GM23248 (cell line): Measurements from ENCODE around the gene SEC24D. TPM values are rescaled to one million over a fixed set of nuclear protein-coding genes. Genes with fewer than 3 reads are reported as not detected.

Source experiments
- DNase-seq: peaks from one replicate; pipeline ENCODE4 v3.0.0-alpha.2; 2015
- H2AFZ ChIP-seq: fragments of 200-600 bp; sonication (generic); 2 replicates; pipeline ENCODE4 v1.6.1; 2016; ENCODE audit warnings: antibody characterized with exemption
- H3F3A ChIP-seq: fragments of 200-600 bp; sonication (generic); 2 replicates; pipeline ENCODE4 v1.6.1; 2016; ENCODE audit warnings: mild to moderate bottlenecking, antibody characterized with exemption, mixed run types; ENCODE audit not compliant: insufficient read depth
- H3K27ac ChIP-seq: fragments of 200-600 bp; sonication (generic); 2 replicates; pipeline ENCODE4 v1.5.1; 2016; ENCODE audit warnings: mild to moderate bottlenecking
- H3K27me3 ChIP-seq: fragments of 200-600 bp; sonication (generic); replicated peaks from 2 replicates; pipeline ENCODE4 v1.6.1; 2016; ENCODE audit warnings: mild to moderate bottlenecking; ENCODE audit not compliant: insufficient read depth
- H3K36me3 ChIP-seq: fragments of 200-600 bp; sonication (generic); 2 replicates; pipeline ENCODE4 v1.6.1; 2016; ENCODE audit warnings: low read depth, mild to moderate bottlenecking
- H3K4me1 ChIP-seq: fragments of 200-600 bp; sonication (generic); 2 replicates; pipeline ENCODE4 v1.6.1; 2016; ENCODE audit warnings: mild to moderate bottlenecking; ENCODE audit not compliant: insufficient read depth
- H3K4me2 ChIP-seq: fragments of 200-600 bp; sonication (generic); one replicate; pipeline ENCODE4 v1.6.1; 2016; ENCODE audit warnings: mild to moderate bottlenecking; ENCODE audit not compliant: unreplicated experiment
- H3K4me3 ChIP-seq: fragments of 200-600 bp; sonication (generic); 2 replicates; pipeline ENCODE4 v1.5.1; 2016; ENCODE audit warnings: mild to moderate bottlenecking
- H3K79me2 ChIP-seq: fragments of 200-600 bp; sonication (generic); 2 replicates; pipeline ENCODE4 v1.6.1; 2016; ENCODE audit warnings: mild to moderate bottlenecking; ENCODE audit not compliant: insufficient read depth
- H3K9ac ChIP-seq: fragments of 200-600 bp; sonication (generic); 2 replicates; pipeline ENCODE4 v1.6.1; 2016; ENCODE audit warnings: mild to moderate bottlenecking
- H3K9me2 ChIP-seq: fragments of 200-600 bp; sonication (generic); 2 replicates; pipeline ENCODE4 v1.6.1; 2016; ENCODE audit warnings: mixed run types, mild to moderate bottlenecking, moderate library complexity; ENCODE audit not compliant: insufficient read depth
- H3K9me3 ChIP-seq: fragments of 200-600 bp; sonication (generic); one replicate; pipeline ENCODE4 v1.6.1; 2017; ENCODE audit warnings: low read depth
- H4K20me1 ChIP-seq: fragments of 200-600 bp; sonication (generic); 2 replicates; pipeline ENCODE4 v1.6.0; 2016; ENCODE audit not compliant: insufficient read depth
- EZH2 ChIP-seq: fragments of 200-600 bp; sonication (generic); IDR thresholded peaks from 2 replicates; pipeline ENCODE4 v1.6.1; 2018; ENCODE audit warnings: antibody characterized with exemption, mild to moderate bottlenecking; ENCODE audit not compliant: insufficient read depth, poor library complexity, severe bottlenecking
- EZH2phosphoT487 ChIP-seq: fragments of 200-600 bp; sonication (generic); IDR thresholded peaks from 2 replicates; pipeline ENCODE4 v1.6.1; 2018; ENCODE audit warnings: antibody characterized with exemption, moderate library complexity, mild to moderate bottlenecking, low read depth; ENCODE audit not compliant: insufficient read depth
- WGBS, 2 experiments: methylation state at CpG; one replicate each; pipeline ENCODE4 v1.1.6; 2015 to 2017; ENCODE audit warnings: low lambda C conversion rate in 2 of 2, low coverage in 1 of 2; ENCODE audit errors: missing lambda C conversion rate in 2 of 2; 5-methylcytosine and 5-hydroxymethylcytosine counted together
- in situ Hi-C: fragments of 300-500 bp; cut with MboI; formaldehyde crosslinking; loops from 2 replicates; pipeline ENCODE4 v1.15.0; 2020
- polyA plus RNA-seq: library from polyadenylated mRNA; unstranded; fragments of >200 nt; fragmentation: Nextera tagmentation; extraction: Ambion mirVana; gene quantifications from 2 replicates; pipeline ENCODE4 v1.2.1, GENCODE V29; 2016
- total RNA-seq: library from RNA; depleted of rRNA; stranded (reverse); fragments of >200 nt; shearing (Covaris generic); gene quantifications from 2 replicates; pipeline ENCODE4 v1.2.3, GENCODE V29; 2014

SEC24D gene
- total and polyA plus RNA-seq, 2 experiments from 2014 or later: 136 to 148 TPM

- no peaks in the 10 kb centered on the region for H3K9me3 ChIP-seq
- H3K27ac ChIP-seq: 0 out of 2 replicates have a peak overlapping the region, but pooled peaks have one; percentile 1
- no peak for DNase-seq
- H3K9ac ChIP-seq: no peak overlapping the region
- TF ChIP-seq EZH2 (no peak), EZH2phosphoT487 (no peak)
- no peaks in the 10 kb centered on the region for H3K9me2 ChIP-seq
- no peak overlapping the region for H2AFZ ChIP-seq
- WGBS, 2 experiments: 96 to 98% methylated on average over 3 of the region's 3 CpGs
- H3K36me3 ChIP-seq: peaks cover 74% of the 10 kb centered on the region
- H3K4me2 ChIP-seq: no peak overlapping the region
- peaks cover 79% of the 10 kb centered on the region for H3K4me1 ChIP-seq
- H3F3A ChIP-seq: peaks cover 69% of the 10 kb centered on the region
- no peaks in the 10 kb centered on the region for H3K27me3 ChIP-seq
- in situ Hi-C loops: loop anchor here (25.0 kb wide), 1 partner anchor 206 kb away; no protein-coding TSS in a partner anchor
- H4K20me1 ChIP-seq: no peaks in the 10 kb centered on the region
- peaks cover 90% of the 10 kb centered on the region for H3K79me2 ChIP-seq
- H3K4me3 ChIP-seq: no peak overlapping the region
Observed at GRCh38 chr4:118756429-118756828, 79.5 kb downstream of the SEC24D start.

GRCh38 chr4:118755438-118756226 is 80.3 kb downstream of the SEC24D start:
- Histone ChIP-seq H3F3A (peaks cover 72% of the 10 kb centered on the region), H3K36me3 (peaks cover 75% of the 10 kb centered on the region), H4K20me1 (no peaks in the 10 kb centered on the region), H3K27ac (peak overlapping the region; percentile 73), H3K9me3 (no peaks in the 10 kb centered on the region), H3K9me2 (no peaks in the 10 kb centered on the region), H3K79me2 (peaks cover 89% of the 10 kb centered on the region), H3K4me1 (peaks cover 83% of the 10 kb centered on the region), H3K4me2 (no peak overlapping the region), H3K4me3 (no peak overlapping the region), H2AFZ (no peak overlapping the region), H3K27me3 (no peaks in the 10 kb centered on the region), H3K9ac (peak overlapping the region; percentile 29; the same call in 1 of the 2 replicates)
- 55 to 60% methylated on average over 2 of the region's 2 CpGs for WGBS, 2 experiments
- TF ChIP-seq EZH2 (no peak), EZH2phosphoT487 (no peak)
- in situ Hi-C loops: loop anchor here (25.0 kb wide), 1 partner anchor 207 kb away; no protein-coding TSS in a partner anchor
- DNase-seq: no peak

DNA sequence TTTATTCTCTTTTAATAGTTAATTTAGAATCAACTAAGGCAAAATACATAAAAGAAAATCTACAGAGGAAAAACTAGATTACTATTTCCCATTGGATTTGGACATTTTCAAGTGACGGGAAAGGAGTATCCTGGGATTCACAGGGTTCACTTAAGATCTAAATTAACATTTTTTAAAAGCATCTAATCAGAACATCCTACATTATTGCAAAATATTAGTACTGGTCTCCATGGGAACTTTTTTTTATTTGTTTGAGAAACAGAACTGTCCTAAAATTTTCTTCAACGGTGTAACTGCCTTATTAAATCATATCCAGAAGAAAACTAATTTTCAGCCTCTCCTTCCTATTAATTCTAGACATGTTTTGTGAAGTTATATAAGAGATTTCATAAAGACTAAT is 81.0 kb downstream of the SEC24D start:
- Histone ChIP-seq H2AFZ (no peak overlapping the region), H3K79me2 (peaks cover 89% of the 10 kb centered on the region), H3K36me3 (peaks cover 82% of the 10 kb centered on the region), H3K27me3 (no peaks in the 10 kb centered on the region), H3K9ac (peak overlapping the region; percentile 29), H3K4me3 (no peak overlapping the region), H3K4me1 (peaks cover 78% of the 10 kb centered on the region), H3K9me2 (no peaks in the 10 kb centered on the region), H3K4me2 (no peak overlapping the region), H3K27ac (peak overlapping the region; percentile 73), H3F3A (peaks cover 72% of the 10 kb centered on the region), H3K9me3 (no peaks in the 10 kb centered on the region), H4K20me1 (no peaks in the 10 kb centered on the region)
- in situ Hi-C loops: loop anchor here (25.0 kb wide), 1 partner anchor 207 kb away; no protein-coding TSS in a partner anchor
- 48 to 51% methylated on average over 2 of the region's 2 CpGs for WGBS, 2 experiments
- DNase-seq: no peak
- TF ChIP-seq EZH2: no peak
- no peak for TF ChIP-seq EZH2phosphoT487

- H3K79me2 ChIP-seq: peaks cover 89% of the 10 kb centered on the region
- TF ChIP-seq EZH2phosphoT487: no peak
- TF ChIP-seq EZH2: no peak
- no peak for DNase-seq
- H3K4me2 ChIP-seq: no peak overlapping the region
- no peaks in the 10 kb centered on the region for H3K27me3 ChIP-seq
- peaks cover 66% of the 10 kb centered on the region for H3K4me1 ChIP-seq
- peaks cover 89% of the 10 kb centered on the region for H3K36me3 ChIP-seq
- H4K20me1 ChIP-seq: no peaks in the 10 kb centered on the region
- H3K27ac ChIP-seq: peak overlapping the region; percentile 73
- no peak overlapping the region; the same call in 1 of the 2 replicates for H3K9ac ChIP-seq
- H3F3A ChIP-seq: peaks cover 72% of the 10 kb centered on the region
- H2AFZ ChIP-seq: no peak overlapping the region
- in situ Hi-C loops: loop anchor here (25.0 kb wide), 1 partner anchor 209 kb away; no protein-coding TSS in a partner anchor
- no peaks in the 10 kb centered on the region for H3K9me3 ChIP-seq
- no peak overlapping the region for H3K4me3 ChIP-seq
- H3K9me2 ChIP-seq: no peaks in the 10 kb centered on the region
- 62 to 70% methylated on average over 1 of the region's 1 CpG for WGBS, 2 experiments
Observed at GRCh38 chr4:118753685-118754084, 82.2 kb downstream of the SEC24D start.
